ENCODE measurements around the gene ARID4A.
"Not testable (repeated sequence)": the region's sequence is repeated elsewhere in the genome, so short reads cannot be mapped to it uniquely, and the experiment has no call there.

Gene ARID4A, protein sequence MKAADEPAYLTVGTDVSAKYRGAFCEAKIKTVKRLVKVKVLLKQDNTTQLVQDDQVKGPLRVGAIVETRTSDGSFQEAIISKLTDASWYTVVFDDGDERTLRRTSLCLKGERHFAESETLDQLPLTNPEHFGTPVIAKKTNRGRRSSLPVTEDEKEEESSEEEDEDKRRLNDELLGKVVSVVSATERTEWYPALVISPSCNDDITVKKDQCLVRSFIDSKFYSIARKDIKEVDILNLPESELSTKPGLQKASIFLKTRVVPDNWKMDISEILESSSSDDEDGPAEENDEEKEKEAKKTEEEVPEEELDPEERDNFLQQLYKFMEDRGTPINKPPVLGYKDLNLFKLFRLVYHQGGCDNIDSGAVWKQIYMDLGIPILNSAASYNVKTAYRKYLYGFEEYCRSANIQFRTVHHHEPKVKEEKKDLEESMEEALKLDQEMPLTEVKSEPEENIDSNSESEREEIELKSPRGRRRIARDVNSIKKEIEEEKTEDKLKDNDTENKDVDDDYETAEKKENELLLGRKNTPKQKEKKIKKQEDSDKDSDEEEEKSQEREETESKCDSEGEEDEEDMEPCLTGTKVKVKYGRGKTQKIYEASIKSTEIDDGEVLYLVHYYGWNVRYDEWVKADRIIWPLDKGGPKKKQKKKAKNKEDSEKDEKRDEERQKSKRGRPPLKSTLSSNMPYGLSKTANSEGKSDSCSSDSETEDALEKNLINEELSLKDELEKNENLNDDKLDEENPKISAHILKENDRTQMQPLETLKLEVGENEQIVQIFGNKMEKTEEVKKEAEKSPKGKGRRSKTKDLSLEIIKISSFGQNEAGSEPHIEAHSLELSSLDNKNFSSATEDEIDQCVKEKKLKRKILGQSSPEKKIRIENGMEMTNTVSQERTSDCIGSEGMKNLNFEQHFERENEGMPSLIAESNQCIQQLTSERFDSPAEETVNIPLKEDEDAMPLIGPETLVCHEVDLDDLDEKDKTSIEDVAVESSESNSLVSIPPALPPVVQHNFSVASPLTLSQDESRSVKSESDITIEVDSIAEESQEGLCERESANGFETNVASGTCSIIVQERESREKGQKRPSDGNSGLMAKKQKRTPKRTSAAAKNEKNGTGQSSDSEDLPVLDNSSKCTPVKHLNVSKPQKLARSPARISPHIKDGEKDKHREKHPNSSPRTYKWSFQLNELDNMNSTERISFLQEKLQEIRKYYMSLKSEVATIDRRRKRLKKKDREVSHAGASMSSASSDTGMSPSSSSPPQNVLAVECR

DNA sequence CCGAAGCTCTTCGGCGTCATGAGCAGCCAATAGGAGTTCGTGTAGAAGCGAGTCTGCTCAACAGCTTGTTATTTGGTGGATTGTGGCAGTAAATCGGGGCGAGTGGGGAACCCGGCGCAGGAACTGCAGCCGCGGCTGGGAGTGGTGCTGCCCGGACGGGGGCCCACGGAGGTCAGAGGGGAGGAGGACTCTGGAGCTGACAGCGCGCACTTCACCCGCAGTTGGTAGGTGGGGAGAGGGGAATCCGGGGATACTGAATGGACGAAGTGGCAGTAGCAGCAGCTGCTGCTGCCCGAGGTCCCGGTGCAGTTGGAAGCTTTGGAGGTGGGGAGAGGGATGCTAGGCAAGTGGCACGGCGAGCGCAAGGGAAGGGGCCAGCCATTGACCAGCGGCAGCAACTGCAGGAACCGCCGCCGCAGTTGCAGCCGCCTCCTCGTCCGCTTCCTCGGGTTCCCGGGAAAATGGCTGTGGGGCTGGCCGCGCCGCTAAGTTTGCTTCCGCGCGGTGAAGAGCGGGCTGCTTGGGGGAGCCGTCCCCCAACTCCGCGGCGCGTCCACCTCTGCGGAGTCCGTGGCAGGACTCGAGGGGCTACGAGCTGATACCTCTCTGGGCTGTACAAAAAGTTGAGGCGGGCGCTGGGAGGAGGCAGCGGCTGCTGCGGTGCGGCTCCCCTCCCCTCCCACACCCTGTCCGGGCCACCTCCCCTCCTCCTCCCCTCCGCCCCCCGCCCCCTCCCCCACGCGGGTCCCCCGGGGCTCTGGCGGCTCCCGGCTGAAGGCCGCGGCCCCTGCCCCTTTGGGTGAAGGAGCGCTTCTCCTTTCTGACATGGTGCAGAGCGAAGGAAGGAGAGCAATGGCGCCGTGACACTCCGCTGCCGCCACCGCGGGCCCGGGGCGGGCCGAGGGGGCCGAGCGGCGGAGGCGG, at the start of gene ARID4A:
Gene ARID4A, plus strand, starts transcription at position 79 of the 924 bp plus-strand sequence. CDS start 1,300 bp downstream, outside the sequence.
- Mint-ChIP-seq H3K4me1 (ENCODE audit: low read depth) (peaks cover 23% of the 10 kb centered on the region), H3K36me3 (ENCODE audit: low read depth) (peaks cover 60% of the 10 kb centered on the region), H3K9me3 (no peaks in the 10 kb centered on the region), H3K4me3 (no peak within 1 kb of the TSS), H3K27ac (no peak within 1 kb of the TSS), H3K27me3 (no peaks in the 10 kb centered on the region)
- intact Hi-C loops (cut with micrococcal nuclease): loop anchor here (5.0 kb wide), 1 partner anchor 129 kb away; the partner anchor contains the start of genes KIAA0586 and TIMM9

DNA sequence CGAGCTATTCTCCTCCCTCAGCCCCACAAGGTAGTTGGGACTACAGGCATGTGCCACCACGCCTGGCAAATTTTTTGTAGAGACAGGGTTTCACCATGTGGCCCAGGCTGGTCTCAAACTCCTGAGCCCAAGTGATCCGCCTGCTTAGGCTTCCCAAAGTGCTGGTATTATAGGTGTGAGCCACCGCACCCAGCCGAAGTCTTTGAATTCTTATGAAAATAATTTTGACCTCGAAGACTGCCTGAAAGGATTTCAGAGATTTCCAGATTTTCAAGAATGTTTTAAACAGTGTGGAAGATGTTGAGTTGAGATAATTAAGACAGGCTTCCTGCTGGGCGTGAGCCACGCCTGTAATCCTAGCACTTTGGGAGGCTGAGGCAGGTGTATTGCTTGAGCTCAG, 48.7 kb upstream of the ARID4A start:
- Mint-ChIP-seq H3K27ac (no peak overlapping the region), H3K9me3 (no peaks in the 10 kb centered on the region), H3K36me3 (ENCODE audit: low read depth) (peaks cover 84% of the 10 kb centered on the region)

DNA sequence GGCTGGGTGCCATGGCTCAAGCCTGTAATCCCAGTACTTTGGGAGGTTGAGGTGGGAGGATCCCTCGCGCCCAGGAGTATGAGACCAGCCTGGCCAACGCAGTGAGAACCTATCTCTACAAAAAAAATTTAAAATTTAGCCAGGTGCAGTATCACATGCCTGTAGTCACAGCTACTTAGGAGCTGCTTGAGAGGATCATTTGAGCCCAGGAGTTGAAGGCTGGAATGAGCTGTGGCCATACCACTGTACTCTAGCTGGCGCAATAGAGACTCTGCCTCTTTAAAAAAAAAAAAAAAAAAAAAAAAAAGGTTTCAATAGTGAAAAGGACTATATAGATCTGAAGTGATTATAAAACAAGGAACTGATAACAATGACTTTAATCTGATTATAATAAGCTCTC, 40.2 kb upstream of the ARID4A start:
- Mint-ChIP-seq H3K27ac (no peak overlapping the region), H3K36me3 (ENCODE audit: low read depth) (peaks cover 78% of the 10 kb centered on the region), H3K9me3 (no peaks in the 10 kb centered on the region), H3K27me3 (no peaks in the 10 kb centered on the region), H3K4me3 (no peak overlapping the region), H3K4me1 (ENCODE audit: low read depth) (no peaks in the 10 kb centered on the region)
- intact Hi-C loops (cut with micrococcal nuclease): no loop called here

More for the DNA sequence above, 48.7 kb upstream of the ARID4A start:
- intact Hi-C loops (cut with micrococcal nuclease): no loop called here
- Mint-ChIP-seq H3K4me3 (no peak overlapping the region), H3K4me1 (ENCODE audit: low read depth) (peaks cover 30% of the 10 kb centered on the region), H3K27me3 (no peaks in the 10 kb centered on the region)

DNA sequence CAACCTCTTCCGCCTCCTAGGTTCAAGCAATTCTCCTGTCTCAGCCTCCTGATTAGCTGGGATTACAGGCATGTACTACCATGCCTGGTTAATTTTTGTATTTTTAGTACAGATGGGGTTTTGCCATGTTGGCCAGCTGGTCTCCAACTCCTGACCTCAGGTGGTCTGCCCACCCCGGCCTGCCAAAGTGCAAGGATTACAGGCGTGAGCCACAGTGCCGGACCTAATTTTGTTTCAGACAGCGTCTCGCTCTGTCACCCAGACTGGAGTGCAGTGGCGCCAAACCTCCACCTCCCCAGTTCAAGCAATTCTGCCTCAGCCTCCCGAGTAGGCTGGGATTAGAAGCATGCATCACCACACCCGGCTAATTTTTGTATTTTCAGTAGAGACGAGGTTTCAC, 36.4 kb upstream of the ARID4A start:
- H3K9me3 Mint-ChIP-seq; intact Hi-C loops (cut with micrococcal nuclease); H3K27ac Mint-ChIP-seq; H3K27me3 Mint-ChIP-seq; H3K4me3 Mint-ChIP-seq: not testable (repeated sequence)
- Mint-ChIP-seq H3K4me1 (ENCODE audit: low read depth) (peaks cover 15% of the 10 kb centered on the region), H3K36me3 (ENCODE audit: low read depth) (peaks cover 79% of the 10 kb centered on the region)

DNA sequence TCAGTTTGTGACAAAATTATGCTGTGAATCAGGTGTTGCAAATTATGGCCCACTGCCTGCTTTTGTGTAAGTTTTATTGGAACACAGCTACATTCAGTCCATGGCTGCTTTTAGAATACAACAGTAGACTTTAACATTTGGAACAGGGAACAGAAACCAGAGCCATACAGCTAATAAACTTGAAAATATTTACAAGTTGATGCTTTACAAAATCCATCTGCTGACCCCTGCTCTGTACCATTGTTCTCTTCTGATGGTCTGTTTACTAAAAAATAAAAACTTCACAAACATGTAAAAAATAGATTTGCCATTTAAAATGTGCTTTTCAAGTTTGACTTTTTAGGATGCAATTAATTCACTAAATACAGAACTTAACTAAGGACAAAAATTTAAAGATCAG, 33.0 kb upstream of the ARID4A start:
- peak overlapping the region; percentile 6 for H3K27ac Mint-ChIP-seq
- H3K9me3 Mint-ChIP-seq: no peaks in the 10 kb centered on the region
- H3K4me1 Mint-ChIP-seq (ENCODE audit: low read depth): peaks cover 15% of the 10 kb centered on the region
- no peak overlapping the region for H3K4me3 Mint-ChIP-seq
- H3K36me3 Mint-ChIP-seq (ENCODE audit: low read depth): peaks cover 90% of the 10 kb centered on the region
- no peaks in the 10 kb centered on the region for H3K27me3 Mint-ChIP-seq
- intact Hi-C loops (cut with micrococcal nuclease): loop anchor here (5.0 kb wide), 1 partner anchor 37 kb away; no protein-coding TSS in a partner anchor

DNA sequence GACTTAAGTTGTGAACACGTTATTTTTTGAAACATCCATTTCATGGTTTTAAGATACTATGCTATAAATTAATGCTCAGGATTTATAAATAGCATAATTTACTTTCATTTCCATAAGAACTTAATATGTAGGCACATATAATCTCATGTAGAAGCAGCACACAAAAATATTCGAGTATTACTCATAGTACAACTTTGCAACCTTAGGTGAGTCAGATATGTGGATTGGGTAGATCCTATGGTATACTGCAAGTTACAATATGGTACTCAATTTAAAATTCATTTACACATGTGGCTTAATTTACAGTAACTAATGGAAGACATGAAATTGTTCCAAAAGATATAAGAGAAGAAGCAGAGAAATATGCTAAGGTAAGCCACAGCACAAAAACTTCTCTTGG, 27.7 kb upstream of the ARID4A start:
- intact Hi-C loops (cut with micrococcal nuclease): no loop called here
- Mint-ChIP-seq H3K9me3 (no peaks in the 10 kb centered on the region), H3K27me3 (no peaks in the 10 kb centered on the region), H3K27ac (no peak overlapping the region), H3K36me3 (ENCODE audit: low read depth) (peaks cover 87% of the 10 kb centered on the region), H3K4me1 (ENCODE audit: low read depth) (peaks cover 27% of the 10 kb centered on the region), H3K4me3 (no peak overlapping the region)

DNA sequence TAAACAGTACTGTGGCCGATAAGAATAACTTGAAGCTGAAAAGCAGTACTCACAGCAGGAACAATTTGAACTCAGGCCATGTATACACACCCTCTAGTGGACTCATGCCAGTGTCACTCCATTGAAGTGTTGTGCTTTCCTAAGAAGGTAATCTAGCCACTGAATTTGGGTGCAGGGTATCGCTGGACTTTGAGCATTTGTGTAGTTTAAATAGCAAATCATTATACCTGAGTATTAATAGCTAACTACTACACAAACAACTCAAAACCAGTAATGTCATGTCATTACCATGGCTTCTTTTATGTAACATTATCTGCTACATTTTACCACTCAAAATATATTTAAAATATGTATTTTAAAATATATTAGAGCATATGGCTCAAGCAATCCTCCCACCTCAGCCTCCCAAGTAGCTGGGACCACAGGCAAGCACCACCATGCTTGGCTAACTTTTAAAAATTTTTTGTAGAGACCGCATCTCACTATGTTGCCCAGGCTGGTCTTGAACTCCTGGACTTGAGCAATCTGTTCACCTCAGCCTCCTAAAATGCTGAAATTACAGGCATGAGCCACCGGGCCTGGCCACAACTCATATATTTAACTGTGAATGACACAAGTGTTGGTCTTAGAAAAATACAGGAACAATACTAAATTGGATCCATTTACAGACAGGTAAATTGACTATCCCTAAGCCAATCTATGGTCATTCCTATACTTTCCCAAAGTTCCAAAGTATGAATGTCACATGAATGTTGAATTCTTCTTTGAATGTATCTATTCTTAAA, 25.6 kb upstream of the ARID4A start:
- Mint-ChIP-seq H3K36me3 (ENCODE audit: low read depth) (peaks cover 87% of the 10 kb centered on the region), H3K27ac (no peak overlapping the region), H3K27me3 (no peaks in the 10 kb centered on the region), H3K9me3 (no peaks in the 10 kb centered on the region), H3K4me1 (ENCODE audit: low read depth) (peaks cover 24% of the 10 kb centered on the region), H3K4me3 (no peak overlapping the region)
- intact Hi-C loops (cut with micrococcal nuclease): no loop called here

DNA sequence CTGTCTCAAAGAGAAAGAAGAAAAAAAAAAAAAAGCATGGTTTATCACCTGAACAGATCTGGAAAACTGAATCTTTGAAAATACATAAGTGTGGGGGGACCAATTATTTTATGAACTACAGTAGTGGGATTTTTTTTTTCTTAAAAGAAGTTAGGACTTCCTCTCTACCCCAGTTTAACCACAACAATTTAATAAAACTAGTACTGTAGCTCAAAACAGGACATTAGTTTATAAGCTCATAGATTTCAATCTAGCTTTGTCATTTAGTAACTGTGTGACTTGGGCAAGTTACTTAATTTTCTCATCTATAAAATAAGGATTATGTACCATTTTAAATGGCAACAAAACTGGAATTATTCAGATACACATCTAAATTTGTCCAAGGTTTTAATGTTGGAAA, 23.5 kb upstream of the ARID4A start:
- Mint-ChIP-seq H3K4me1 (ENCODE audit: low read depth) (peaks cover 31% of the 10 kb centered on the region), H3K36me3 (ENCODE audit: low read depth) (peaks cover 89% of the 10 kb centered on the region), H3K4me3 (no peak overlapping the region), H3K27me3 (no peaks in the 10 kb centered on the region), H3K9me3 (no peaks in the 10 kb centered on the region), H3K27ac (peak overlapping the region; percentile 82)
- intact Hi-C loops (cut with micrococcal nuclease): no loop called here

DNA sequence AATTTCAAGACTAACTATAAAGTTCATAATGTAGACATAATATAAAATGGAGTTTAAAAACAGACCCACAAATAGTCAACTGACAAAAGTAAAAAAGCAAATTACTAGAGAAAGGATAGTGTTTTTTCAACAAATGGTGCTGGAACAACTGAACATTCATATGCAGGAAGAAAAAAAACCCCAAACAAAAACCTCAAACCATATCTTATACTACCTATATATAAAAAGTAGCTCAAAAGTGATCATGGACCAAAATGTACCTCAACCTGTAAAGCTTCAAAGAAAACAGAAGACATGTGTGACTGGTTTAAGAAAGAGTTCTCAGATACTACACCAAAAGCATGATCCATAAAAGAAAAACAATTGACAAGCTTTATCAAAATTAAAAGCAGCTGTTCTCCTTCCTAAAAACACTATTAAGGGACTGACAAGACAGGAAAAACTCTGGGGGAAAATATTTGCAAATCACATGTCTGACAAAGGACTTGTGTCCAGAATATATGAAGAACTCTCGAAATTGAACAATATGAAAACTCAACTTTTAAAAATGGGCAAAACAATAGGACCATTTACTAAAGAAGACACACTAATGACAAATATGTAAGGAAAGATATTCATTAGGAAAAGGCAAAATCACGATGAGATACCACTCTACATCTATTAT, 22.7 kb upstream of the ARID4A start:
- Mint-ChIP-seq H3K4me1 (ENCODE audit: low read depth) (peaks cover 38% of the 10 kb centered on the region), H3K27ac (peak overlapping the region; percentile 82), H3K9me3 (no peaks in the 10 kb centered on the region), H3K36me3 (ENCODE audit: low read depth) (peaks cover 89% of the 10 kb centered on the region), H3K4me3 (no peak overlapping the region), H3K27me3 (no peaks in the 10 kb centered on the region)
- intact Hi-C loops (cut with micrococcal nuclease): no loop called here

DNA sequence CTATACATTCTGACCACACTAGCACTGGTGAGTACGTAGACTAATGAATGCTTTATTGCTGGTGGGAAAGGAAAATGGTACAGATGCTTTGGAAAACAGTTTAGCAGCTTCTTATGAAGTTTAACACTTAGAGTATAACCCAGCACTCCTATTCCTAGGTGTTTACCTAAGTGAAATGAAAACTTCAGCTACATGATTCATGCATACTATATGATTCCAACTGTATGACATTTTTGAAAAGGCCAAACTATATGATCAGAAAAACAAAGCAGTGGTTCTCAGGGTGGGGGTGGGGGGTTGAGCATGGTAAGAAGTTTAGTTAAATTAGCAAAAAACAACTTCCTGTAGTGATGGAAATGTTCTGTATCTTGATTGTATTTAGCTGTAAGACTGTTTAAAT, 22.1 kb upstream of the ARID4A start:
- no peaks in the 10 kb centered on the region for H3K27me3 Mint-ChIP-seq
- H3K9me3 Mint-ChIP-seq: no peaks in the 10 kb centered on the region
- H3K27ac Mint-ChIP-seq: peak overlapping the region; percentile 82
- no peak overlapping the region for H3K4me3 Mint-ChIP-seq
- intact Hi-C loops (cut with micrococcal nuclease): no loop called here
- peaks cover 89% of the 10 kb centered on the region for H3K36me3 Mint-ChIP-seq (ENCODE audit: low read depth)
- H3K4me1 Mint-ChIP-seq (ENCODE audit: low read depth): peaks cover 44% of the 10 kb centered on the region

DNA sequence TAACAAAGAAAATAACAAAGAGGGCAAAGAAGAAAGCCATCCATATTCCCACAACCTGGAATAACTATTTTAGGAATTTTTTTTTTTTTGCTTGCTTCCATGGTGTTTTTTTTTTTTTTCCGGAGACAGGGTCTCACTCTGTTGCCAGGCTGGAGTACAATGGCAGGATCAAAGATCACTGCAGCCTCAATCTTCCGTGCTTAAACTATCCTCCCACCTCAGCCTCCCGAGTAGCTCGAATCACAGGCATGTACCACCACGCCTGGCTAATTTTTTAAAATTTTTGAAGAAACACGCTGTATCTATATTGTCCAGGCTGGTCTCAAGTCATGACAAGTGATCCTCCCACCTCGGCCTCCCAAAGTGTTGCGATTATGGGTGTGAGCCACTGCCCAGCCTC, 20.2 kb upstream of the ARID4A start:
- H3K4me3 Mint-ChIP-seq: no peak overlapping the region
- no peaks in the 10 kb centered on the region for H3K9me3 Mint-ChIP-seq
- H3K4me1 Mint-ChIP-seq (ENCODE audit: low read depth): peaks cover 63% of the 10 kb centered on the region
- no peaks in the 10 kb centered on the region for H3K27me3 Mint-ChIP-seq
- peaks cover 78% of the 10 kb centered on the region for H3K36me3 Mint-ChIP-seq (ENCODE audit: low read depth)
- intact Hi-C loops (cut with micrococcal nuclease): no loop called here
- H3K27ac Mint-ChIP-seq: no peak overlapping the region

Measured in dendritic cell treated with granulocyte-macrophage colony-stimulating factor and Interleukin-4, amounts not matched to agents 40 ng/mL and 50 ng/mL, for 4 days (primary cell).